ENCODE data around the gene ARMH3.

GRCh38 chr10:101818119-101818871, 237.7 kb downstream of the ARMH3 start, which contains the start of gene OGA:
- TF ChIP-seq POLR2A (IDR thresholded peaks at IDR 0.05) = peak; percentile 99
- TF ChIP-seq, protein P1, sequence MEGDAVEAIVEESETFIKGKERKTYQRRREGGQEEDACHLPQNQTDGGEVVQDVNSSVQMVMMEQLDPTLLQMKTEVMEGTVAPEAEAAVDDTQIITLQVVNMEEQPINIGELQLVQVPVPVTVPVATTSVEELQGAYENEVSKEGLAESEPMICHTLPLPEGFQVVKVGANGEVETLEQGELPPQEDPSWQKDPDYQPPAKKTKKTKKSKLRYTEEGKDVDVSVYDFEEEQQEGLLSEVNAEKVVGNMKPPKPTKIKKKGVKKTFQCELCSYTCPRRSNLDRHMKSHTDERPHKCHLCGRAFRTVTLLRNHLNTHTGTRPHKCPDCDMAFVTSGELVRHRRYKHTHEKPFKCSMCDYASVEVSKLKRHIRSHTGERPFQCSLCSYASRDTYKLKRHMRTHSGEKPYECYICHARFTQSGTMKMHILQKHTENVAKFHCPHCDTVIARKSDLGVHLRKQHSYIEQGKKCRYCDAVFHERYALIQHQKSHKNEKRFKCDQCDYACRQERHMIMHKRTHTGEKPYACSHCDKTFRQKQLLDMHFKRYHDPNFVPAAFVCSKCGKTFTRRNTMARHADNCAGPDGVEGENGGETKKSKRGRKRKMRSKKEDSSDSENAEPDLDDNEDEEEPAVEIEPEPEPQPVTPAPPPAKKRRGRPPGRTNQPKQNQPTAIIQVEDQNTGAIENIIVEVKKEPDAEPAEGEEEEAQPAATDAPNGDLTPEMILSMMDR (IDR thresholded peaks at IDR 0.05) = no peak

All from testis (tissue), 2 donors.